GM21526 (cell line): Measurements from ENCODE around the gene MEGF10.
"Not testable (repeated sequence)": the region's sequence is repeated elsewhere in the genome, so short reads cannot be mapped to it uniquely, and the experiment has no call there.

Experiments used
- ATAC-seq: cut with Tn5 transposase; IDR thresholded peaks from one replicate; pipeline ENCODE4 v1.9.1; 2021; ENCODE audit warnings: moderate library complexity; ENCODE audit not compliant: unreplicated experiment, low FRiP score

MEGF10 gene

GRCh38 chr5:127290019-127290945, at the start of gene MEGF10:
Gene MEGF10, plus strand, starts transcription at chr5:127290796. Its CDS starts 40,513 bp downstream, at chr5:127331309.
- no peak for ATAC-seq

GRCh38 chr5:127243011-127243410, 47.6 kb upstream of the MEGF10 start:
- ATAC-seq, result no peak

- no peak for ATAC-seq
Observed at GRCh38 chr5:127254729-127255284, 35.8 kb upstream of the MEGF10 start.

- no peak for ATAC-seq
Observed at GRCh38 chr5:127256886-127257597, 33.6 kb upstream of the MEGF10 start.

- no peak for ATAC-seq
Observed at GRCh38 chr5:127260686-127261085, 29.9 kb upstream of the MEGF10 start.

GRCh38 chr5:127265473-127265872, 25.1 kb upstream of the MEGF10 start:
- not testable (repeated sequence) for ATAC-seq

GRCh38 chr5:127268342-127268741, 22.3 kb upstream of the MEGF10 start:
- ATAC-seq, result not testable (repeated sequence)

- ATAC-seq, result not testable (repeated sequence)
Observed at GRCh38 chr5:127270713-127271112, 19.9 kb upstream of the MEGF10 start.

- no peak for ATAC-seq
Observed at GRCh38 chr5:127275641-127276193, 14.9 kb upstream of the MEGF10 start.

- no peak for ATAC-seq
Observed at GRCh38 chr5:127280491-127281220, 9.9 kb upstream of the MEGF10 start.

GRCh38 chr5:127281609-127282008, 9.0 kb upstream of the MEGF10 start:
- ATAC-seq, result no peak

- ATAC-seq, result no peak
Observed at GRCh38 chr5:127288676-127289075, 1.9 kb upstream of the MEGF10 start.

GRCh38 chr5:127290946-127291693, 524 bp downstream of the MEGF10 start:
- ATAC-seq, result no peak

GRCh38 chr5:127292030-127292735, 1.6 kb downstream of the MEGF10 start:
- ATAC-seq, result no peak

- ATAC-seq, result no peak
Observed at GRCh38 chr5:127293373-127293772, 2.8 kb downstream of the MEGF10 start.

- no peak for ATAC-seq
Observed at GRCh38 chr5:127294829-127295228, 4.2 kb downstream of the MEGF10 start.

GRCh38 chr5:127295454-127295853, 4.9 kb downstream of the MEGF10 start:
- ATAC-seq, result no peak

- no peak for ATAC-seq
Observed at GRCh38 chr5:127296321-127296720, 5.7 kb downstream of the MEGF10 start.

GRCh38 chr5:127296894-127297293, 6.3 kb downstream of the MEGF10 start:
- ATAC-seq, result not testable (repeated sequence)
